ENCODE results near the gene SPAAR. TPM values are rescaled to one million over a fixed set of nuclear protein-coding genes. Genes with fewer than 3 reads are reported as not detected.

The SPAAR gene
- total RNA-seq, 1 experiment from 2014 or later, result not detected

GRCh38 chr9:35930521-35930920, 21.2 kb downstream of the SPAAR start:
- Histone ChIP-seq H3K4me1 (ENCODE audit: control insufficient read depth, insufficient read depth, low read length) (no peaks in the 10 kb centered on the region), H3K27me3 (ENCODE audit: control insufficient read depth, insufficient read depth, low read length) (no peaks in the 10 kb centered on the region), H3K27ac (ENCODE audit: low read length) (no peak overlapping the region), H3K9me3 (ENCODE audit: control insufficient read depth, insufficient read depth, low read depth, low read length) (no peaks in the 10 kb centered on the region), H3K36me3 (ENCODE audit: control insufficient read depth, insufficient read depth, low read length) (no peaks in the 10 kb centered on the region), H3K4me3 (ENCODE audit: low read depth in 2 of 2, low read length in 2 of 2) (no peak overlapping the region)
- DNase-seq (ENCODE audit: low read depth, low spot score) (no peak), ATAC-seq (no peak)
- POLR2A ChIA-PET, result no interaction called here
- no TSS peak for BruUV-seq (replicated peaks)
- intact Hi-C loops (cut with micrococcal nuclease; ENCODE audit: unreplicated experiment) (no loop called here), in situ Hi-C loops (cut with HindIII; ENCODE audit: low pct_unique_long_range_greater_than_20kb, low sequenced_read_pairs) (no loop called here)
- TF ChIP-seq, protein P1, sequence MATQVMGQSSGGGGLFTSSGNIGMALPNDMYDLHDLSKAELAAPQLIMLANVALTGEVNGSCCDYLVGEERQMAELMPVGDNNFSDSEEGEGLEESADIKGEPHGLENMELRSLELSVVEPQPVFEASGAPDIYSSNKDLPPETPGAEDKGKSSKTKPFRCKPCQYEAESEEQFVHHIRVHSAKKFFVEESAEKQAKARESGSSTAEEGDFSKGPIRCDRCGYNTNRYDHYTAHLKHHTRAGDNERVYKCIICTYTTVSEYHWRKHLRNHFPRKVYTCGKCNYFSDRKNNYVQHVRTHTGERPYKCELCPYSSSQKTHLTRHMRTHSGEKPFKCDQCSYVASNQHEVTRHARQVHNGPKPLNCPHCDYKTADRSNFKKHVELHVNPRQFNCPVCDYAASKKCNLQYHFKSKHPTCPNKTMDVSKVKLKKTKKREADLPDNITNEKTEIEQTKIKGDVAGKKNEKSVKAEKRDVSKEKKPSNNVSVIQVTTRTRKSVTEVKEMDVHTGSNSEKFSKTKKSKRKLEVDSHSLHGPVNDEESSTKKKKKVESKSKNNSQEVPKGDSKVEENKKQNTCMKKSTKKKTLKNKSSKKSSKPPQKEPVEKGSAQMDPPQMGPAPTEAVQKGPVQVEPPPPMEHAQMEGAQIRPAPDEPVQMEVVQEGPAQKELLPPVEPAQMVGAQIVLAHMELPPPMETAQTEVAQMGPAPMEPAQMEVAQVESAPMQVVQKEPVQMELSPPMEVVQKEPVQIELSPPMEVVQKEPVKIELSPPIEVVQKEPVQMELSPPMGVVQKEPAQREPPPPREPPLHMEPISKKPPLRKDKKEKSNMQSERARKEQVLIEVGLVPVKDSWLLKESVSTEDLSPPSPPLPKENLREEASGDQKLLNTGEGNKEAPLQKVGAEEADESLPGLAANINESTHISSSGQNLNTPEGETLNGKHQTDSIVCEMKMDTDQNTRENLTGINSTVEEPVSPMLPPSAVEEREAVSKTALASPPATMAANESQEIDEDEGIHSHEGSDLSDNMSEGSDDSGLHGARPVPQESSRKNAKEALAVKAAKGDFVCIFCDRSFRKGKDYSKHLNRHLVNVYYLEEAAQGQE (IDR thresholded peaks at IDR 0.05; ENCODE audit: insufficient read depth in 1 of 2, low read depth in 2 of 2, low read length in 1 of 2), result no peak
- TF ChIP-seq POLR2AphosphoS5 (IDR thresholded peaks at IDR 0.05; ENCODE audit: low read depth, low read length), result no peak
- no peak for TF ChIP-seq SIN3A (IDR thresholded peaks at IDR 0.05; ENCODE audit: borderline replicate concordance, insufficient read depth, low read depth, low read length)
- TF ChIP-seq TCF7L2 (IDR thresholded peaks at IDR 0.05; ENCODE audit: low read depth, low read length), result no peak
- TF ChIP-seq, protein P2, sequence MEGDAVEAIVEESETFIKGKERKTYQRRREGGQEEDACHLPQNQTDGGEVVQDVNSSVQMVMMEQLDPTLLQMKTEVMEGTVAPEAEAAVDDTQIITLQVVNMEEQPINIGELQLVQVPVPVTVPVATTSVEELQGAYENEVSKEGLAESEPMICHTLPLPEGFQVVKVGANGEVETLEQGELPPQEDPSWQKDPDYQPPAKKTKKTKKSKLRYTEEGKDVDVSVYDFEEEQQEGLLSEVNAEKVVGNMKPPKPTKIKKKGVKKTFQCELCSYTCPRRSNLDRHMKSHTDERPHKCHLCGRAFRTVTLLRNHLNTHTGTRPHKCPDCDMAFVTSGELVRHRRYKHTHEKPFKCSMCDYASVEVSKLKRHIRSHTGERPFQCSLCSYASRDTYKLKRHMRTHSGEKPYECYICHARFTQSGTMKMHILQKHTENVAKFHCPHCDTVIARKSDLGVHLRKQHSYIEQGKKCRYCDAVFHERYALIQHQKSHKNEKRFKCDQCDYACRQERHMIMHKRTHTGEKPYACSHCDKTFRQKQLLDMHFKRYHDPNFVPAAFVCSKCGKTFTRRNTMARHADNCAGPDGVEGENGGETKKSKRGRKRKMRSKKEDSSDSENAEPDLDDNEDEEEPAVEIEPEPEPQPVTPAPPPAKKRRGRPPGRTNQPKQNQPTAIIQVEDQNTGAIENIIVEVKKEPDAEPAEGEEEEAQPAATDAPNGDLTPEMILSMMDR (IDR thresholded peaks at IDR 0.05), result no peak
- CTCF ChIA-PET, result no interaction called here

GRCh38 chr9:35930989-35931388, 21.7 kb downstream of the SPAAR start:
- H3K4me3 ChIP-seq (ENCODE audit: low read depth in 2 of 2, low read length in 2 of 2), result no peak overlapping the region
- no peaks in the 10 kb centered on the region for H3K36me3 ChIP-seq (ENCODE audit: control insufficient read depth, insufficient read depth, low read length)
- no peak overlapping the region for H3K27ac ChIP-seq (ENCODE audit: low read length)
- intact Hi-C loops (cut with micrococcal nuclease; ENCODE audit: unreplicated experiment), result no loop called here
- CTCF ChIA-PET, result no interaction called here
- BruUV-seq (replicated peaks), result no TSS peak
- DNase-seq (ENCODE audit: low read depth, low spot score), result no peak
- H3K27me3 ChIP-seq (ENCODE audit: control insufficient read depth, insufficient read depth, low read length), result no peaks in the 10 kb centered on the region
- H3K4me1 ChIP-seq (ENCODE audit: control insufficient read depth, insufficient read depth, low read length), result no peaks in the 10 kb centered on the region
- no peaks in the 10 kb centered on the region for H3K9me3 ChIP-seq (ENCODE audit: control insufficient read depth, insufficient read depth, low read depth, low read length)
- in situ Hi-C loops (cut with HindIII; ENCODE audit: low pct_unique_long_range_greater_than_20kb, low sequenced_read_pairs), result no loop called here
- POLR2A ChIA-PET, result interaction anchor here (0.6 kb wide), 1 partner anchor 8 kb away, joined by 4 read pairs; no protein-coding TSS in a partner anchor
- TF ChIP-seq POLR2AphosphoS5 (IDR thresholded peaks at IDR 0.05; ENCODE audit: low read depth, low read length), result no peak
- no peak for ATAC-seq

GRCh38 chr9:35932735-35933134, 23.4 kb downstream of the SPAAR start:
- CTCF ChIA-PET, result interaction anchor here (0.6 kb wide), 1 partner anchor 14 kb away, joined by 7 read pairs; no protein-coding TSS in a partner anchor
- TF ChIP-seq POLR2AphosphoS5 (IDR thresholded peaks at IDR 0.05; ENCODE audit: low read depth, low read length), result no peak
- TF ChIP-seq, protein P1 (IDR thresholded peaks at IDR 0.05; ENCODE audit: insufficient read depth in 1 of 2, low read depth in 2 of 2, low read length in 1 of 2), result no peak
- no peak for TF ChIP-seq SIN3A (IDR thresholded peaks at IDR 0.05; ENCODE audit: borderline replicate concordance, insufficient read depth, low read depth, low read length)
- TF ChIP-seq, protein P2 (IDR thresholded peaks at IDR 0.05), result no peak
- TF ChIP-seq TCF7L2 (IDR thresholded peaks at IDR 0.05; ENCODE audit: low read depth, low read length), result no peak
- in situ Hi-C loops (cut with HindIII; ENCODE audit: low pct_unique_long_range_greater_than_20kb, low sequenced_read_pairs), result no loop called here

More at GRCh38 chr9:35932735-35933134, 23.4 kb downstream of the SPAAR start:
- Histone ChIP-seq H3K4me1 (ENCODE audit: control insufficient read depth, insufficient read depth, low read length) (no peaks in the 10 kb centered on the region), H3K36me3 (ENCODE audit: control insufficient read depth, insufficient read depth, low read length) (no peaks in the 10 kb centered on the region), H3K9me3 (ENCODE audit: control insufficient read depth, insufficient read depth, low read depth, low read length) (no peaks in the 10 kb centered on the region), H3K4me3 (ENCODE audit: low read depth in 2 of 2, low read length in 2 of 2) (no peak overlapping the region), H3K27me3 (ENCODE audit: control insufficient read depth, insufficient read depth, low read length) (no peaks in the 10 kb centered on the region), H3K27ac (ENCODE audit: low read length) (no peak overlapping the region)
- POLR2A ChIA-PET, result no interaction called here
- intact Hi-C loops (cut with micrococcal nuclease; ENCODE audit: unreplicated experiment), result no loop called here
- BruUV-seq (replicated peaks), result no TSS peak
- ATAC-seq, result no peak
- DNase-seq (ENCODE audit: low read depth, low spot score), result no peak

Data from Panc1 (cell line).